ENCODE measurements around the gene CFAP119.

Gene CFAP119

DNA sequence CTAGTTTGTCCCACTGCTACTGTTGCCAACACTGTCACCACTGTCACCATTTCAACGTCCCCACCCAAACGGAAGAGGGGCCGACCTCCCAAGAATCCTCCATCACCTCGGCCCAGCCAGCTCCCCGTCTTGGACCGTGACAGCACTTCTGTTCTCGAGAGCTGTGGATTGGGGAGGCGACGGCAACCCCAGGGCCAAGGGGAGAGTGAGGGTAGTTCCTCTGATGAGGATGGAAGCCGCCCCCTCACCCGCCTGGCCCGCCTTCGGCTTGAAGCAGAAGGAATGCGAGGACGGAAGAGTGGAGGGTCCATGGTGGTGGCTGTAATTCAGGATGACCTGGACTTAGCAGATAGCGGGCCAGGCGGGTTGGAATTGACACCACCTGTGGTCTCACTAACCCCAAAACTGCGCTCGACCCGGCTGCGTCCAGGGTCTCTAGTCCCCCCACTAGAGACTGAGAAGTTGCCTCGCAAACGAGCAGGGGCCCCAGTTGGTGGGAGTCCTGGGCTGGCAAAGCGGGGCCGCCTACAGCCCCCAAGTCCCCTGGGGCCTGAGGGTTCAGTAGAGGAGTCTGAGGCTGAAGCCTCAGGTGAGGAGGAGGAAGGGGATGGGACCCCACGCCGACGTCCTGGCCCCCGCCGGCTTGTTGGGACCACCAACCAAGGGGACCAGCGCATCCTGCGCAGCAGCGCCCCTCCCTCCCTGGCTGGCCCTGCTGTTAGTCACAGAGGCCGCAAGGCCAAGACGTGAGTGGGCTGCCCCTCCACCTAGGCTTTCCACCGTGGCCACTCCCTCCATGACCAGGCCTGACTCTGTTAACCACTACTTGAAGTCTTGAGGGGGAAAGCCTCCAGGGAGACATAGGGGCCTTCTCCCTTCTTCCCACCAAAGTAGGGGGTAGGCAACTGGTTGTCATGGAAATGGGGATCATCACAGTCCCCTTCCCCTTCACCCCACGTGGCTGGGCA is 22.6 kb downstream of the CFAP119 start:
- DNase-seq, result no peak

- DNase-seq, result no peak
These were observed 23.8 kb downstream of the CFAP119 start for GRCh38 chr16:30737794-30738648.

DNA sequence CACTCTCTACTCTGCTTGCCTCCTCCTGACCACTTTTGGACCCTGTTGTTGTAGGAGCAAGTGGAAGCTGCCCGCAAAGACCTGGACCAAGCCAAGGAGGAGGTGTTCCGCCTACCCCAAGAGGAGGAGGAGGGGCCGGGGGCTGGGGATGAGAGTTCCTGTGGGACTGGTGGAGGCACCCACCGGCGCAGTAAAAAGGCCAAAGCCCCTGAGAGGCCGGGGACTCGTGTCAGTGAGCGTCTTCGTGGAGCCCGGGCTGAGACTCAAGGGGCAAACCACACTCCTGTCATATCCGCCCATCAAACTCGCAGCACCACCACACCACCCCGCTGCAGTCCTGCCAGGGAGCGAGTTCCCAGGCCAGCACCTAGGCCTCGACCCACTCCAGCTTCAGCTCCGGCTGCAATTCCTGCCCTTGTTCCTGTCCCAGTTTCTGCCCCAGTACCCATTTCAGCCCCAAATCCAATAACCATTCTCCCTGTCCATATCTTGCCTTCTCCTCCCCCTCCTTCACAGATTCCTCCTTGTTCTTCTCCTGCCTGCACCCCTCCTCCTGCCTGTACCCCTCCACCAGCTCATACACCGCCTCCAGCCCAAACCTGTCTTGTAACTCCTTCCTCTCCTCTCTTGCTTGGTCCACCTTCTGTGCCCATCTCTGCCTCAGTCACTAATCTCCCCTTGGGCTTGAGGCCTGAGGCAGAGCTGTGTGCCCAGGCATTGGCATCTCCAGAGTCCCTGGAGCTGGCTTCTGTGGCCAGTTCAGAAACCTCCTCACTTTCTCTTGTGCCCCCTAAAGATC is 24.7 kb downstream of the CFAP119 start:
- no peak for DNase-seq

DNA sequence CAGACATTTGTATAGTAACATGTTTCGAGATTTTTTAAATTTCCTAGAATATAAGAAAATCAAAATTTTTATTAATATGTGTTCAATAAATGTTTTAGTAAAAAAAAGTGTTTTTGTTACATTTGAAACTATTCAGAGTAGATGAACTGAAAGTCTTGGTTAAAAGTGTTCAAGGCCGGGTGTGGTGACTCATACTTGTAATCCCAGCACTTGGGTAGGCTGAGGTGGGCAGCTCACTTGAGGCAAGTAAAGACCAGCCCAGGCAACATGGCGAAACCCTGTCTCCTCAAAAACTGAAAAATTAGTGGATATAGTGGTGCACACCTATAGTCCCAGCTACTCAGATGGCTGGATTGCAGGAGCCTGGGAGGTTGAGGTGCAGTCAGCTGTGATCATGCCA is 30.5 kb downstream of the CFAP119 start:
- DNase-seq, result no peak

GRCh38 chr16:30728899-30729672 is 32.8 kb downstream of the CFAP119 start:
- no peak for DNase-seq

GRCh38 chr16:30728321-30728720 is 33.5 kb downstream of the CFAP119 start:
- DNase-seq, result no peak

DNA sequence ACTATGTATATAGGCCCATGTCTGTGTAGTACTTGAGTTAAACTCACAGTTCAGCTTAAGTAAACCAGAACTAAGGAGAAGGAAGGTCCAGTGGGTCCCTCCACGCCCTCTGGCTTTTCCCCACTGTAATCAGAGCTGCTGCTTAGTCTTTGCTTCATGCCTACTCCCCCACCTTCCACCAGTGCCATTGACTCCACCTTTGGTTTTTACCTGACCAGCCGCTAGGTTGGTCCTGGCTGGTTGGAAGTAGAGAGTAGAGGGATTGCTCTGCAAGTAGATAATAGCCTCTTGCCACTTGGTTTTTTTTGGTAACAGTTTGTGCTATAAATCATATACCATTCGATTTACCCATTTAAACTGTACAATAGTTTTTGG is 36.5 kb downstream of the CFAP119 start:
- peak; percentile 48 for DNase-seq

DNA sequence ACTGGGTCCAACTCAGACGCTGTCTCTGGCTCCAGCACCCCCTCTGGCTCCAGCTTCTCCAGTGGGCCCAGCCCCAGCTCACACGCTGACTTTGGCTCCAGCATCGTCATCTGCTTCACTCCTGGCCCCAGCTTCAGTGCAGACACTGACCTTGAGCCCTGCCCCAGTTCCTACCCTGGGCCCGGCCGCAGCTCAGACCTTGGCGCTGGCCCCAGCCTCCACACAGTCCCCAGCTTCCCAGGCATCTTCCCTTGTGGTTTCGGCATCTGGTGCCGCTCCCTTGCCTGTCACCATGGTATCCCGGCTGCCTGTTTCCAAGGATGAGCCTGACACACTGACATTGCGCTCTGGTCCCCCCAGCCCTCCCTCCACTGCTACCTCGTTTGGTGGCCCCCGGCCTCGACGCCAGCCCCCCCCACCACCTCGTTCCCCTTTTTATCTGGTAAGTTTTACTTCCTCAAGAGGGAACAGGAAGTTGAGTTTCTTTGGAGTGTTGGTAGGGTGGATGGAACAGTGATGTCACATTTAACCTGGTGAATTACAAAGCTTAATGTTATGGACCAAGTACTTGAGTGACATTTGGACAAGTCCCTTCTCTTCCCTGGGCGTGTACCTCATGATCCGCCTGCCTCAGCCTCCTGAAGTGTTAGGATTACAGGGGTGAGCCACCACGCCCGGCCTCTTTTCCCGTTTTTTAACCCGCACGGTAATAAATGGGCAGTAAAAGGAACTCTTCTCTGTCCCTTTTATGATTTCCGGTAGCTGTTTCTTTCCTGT is 37.0 kb downstream of the CFAP119 start:
- peak; percentile 37 for DNase-seq

DNA sequence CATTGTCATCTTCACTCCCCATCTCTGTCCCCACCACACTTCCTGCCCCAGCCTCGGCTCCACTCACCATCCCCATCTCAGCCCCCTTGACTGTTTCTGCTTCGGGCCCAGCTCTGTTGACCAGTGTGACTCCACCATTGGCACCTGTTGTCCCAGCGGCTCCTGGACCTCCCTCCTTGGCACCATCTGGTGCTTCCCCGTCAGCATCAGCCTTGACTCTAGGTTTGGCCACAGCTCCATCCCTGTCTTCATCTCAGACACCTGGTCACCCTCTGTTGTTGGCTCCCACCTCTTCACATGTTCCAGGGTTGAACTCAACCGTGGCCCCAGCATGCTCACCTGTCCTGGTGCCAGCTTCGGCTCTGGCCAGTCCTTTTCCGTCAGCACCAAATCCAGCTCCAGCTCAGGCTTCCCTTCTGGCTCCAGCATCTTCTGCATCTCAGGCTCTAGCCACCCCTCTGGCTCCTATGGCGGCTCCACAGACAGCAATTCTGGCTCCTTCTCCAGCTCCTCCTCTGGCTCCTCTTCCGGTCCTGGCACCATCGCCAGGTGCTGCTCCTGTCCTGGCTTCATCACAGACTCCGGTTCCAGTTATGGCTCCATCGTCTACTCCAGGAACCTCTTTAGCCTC is 38.0 kb downstream of the CFAP119 start:
- no peak for DNase-seq

DNA sequence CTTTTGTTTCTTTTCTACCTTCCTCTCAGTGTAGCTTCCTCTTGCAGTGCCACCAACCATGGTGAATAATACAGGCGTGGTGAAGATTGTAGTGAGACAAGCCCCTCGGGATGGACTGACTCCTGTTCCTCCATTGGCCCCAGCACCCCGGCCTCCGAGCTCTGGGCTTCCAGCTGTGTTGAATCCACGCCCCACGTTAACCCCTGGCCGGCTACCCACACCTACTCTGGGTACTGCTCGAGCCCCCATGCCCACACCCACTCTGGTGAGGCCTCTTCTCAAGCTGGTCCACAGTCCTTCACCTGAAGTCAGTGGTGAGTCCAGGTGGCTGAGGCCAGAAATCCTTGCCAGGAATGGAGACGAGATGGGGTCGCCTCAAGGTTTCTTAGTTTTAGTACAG is 38.9 kb downstream of the CFAP119 start:
- DNase-seq, result no peak

GRCh38 chr16:30722443-30722842 is 39.4 kb downstream of the CFAP119 start:
- DNase-seq, result no peak

DNA sequence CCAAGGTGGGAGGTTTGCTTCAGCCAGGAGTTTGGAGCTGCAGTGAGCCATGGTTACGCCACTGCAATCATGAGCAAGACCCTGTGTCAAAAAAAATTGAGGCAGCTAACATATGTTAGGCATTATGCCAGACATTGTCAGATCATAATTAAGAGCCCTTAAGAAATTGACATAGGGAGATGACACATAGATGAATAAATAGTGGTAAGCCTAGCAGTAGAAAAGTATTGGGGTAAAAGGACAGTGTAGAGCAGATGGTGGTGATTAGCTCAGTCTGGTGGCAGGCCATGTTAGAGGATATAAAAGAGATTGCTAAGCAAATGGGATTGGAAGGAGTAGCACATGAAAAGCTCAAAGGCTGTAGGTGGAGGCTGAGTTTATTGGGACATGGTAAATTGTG is 40.3 kb downstream of the CFAP119 start:
- no peak for DNase-seq

DNA sequence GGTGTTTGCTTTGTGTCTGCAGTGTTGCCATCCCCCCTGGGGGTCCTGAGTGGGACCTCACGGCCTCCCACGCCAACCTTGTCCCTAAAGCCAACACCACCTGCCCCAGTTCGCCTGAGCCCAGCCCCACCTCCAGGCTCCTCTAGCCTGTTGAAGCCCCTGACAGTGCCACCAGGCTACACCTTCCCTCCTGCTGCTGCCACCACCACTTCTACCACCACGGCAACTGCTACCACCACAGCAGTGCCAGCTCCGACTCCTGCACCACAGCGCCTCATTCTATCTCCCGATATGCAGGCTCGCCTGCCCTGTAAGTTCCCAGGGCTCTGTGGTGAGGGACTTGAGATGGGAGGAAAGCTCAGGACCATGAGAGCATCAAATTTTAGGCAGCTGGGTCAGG is 40.7 kb downstream of the CFAP119 start:
- no peak for DNase-seq

DNA sequence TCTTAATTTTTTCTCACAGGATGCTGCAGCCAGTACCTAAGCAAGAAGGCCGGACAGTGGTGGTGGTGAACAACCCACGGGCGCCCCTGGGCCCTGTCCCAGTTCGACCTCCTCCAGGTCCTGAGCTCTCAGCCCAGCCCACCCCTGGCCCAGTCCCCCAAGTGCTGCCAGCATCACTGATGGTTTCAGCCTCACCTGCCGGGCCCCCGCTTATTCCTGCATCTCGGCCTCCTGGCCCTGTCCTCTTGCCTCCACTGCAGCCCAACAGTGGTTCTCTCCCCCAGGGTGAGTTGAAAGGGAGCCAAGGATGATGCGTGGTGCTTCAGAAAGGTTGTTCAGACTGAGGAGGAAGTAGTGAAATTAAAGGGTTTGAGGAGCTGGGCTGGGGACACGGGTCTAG is 41.2 kb downstream of the CFAP119 start:
- DNase-seq, result no peak

- no peak for DNase-seq
These were observed 41.8 kb downstream of the CFAP119 start for GRCh38 chr16:30720086-30720485.

DNA sequence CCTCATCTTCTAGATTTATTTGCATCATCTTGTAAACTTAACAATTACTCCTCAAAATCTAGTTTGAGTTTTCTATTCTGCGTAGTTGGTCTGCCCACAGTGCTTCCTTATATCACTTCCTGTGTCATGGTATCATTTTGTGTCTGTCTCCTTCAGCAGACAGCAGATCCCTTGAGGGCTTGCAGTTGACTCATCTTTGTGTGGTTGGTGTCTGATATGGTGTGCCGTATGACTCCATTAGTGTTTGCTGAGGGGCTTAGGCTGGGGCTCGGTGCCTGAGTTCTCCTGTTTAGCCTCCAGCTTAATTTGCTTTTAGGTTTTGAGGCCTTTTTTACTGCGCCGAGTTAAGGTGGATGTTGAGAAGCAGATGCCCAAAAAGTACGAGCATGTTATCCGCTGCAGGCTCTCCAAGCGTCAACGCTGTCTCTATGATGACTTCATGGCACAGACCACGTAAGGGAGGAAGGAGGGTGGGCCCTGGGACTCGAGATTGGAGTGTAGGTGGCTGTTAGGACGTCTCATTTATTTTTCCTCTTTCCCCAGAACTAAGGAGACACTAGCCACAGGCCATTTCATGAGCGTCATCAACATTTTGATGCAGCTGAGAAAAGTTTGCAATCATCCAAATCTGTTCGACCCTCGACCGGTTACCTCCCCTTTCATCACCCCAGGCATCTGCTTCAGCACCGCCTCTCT is 46.0 kb downstream of the CFAP119 start:
- DNase-seq, result peak; percentile 70

DNA sequence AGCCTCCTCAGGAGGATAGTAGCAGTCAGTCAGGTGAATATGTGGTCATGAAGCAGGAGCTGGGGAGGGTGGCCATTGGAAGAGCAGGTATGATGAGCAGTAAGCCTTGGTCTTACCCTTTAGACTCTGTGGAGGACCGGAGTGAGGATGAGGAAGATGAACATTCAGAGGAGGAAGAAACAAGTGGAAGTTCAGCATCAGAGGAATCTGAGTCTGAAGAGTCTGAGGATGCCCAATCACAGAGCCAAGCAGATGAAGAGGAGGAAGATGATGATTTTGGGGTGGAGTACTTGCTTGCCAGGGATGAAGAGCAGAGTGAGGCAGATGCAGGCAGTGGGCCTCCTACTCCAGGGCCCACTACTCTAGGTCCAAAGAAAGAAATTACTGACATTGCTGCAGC is 50.1 kb downstream of the CFAP119 start:
- DNase-seq, result no peak

- no peak for DNase-seq
These were observed 50.9 kb downstream of the CFAP119 start for GRCh38 chr16:30710971-30711370.
